GM12878 (cell line): ENCODE results near the gene SHISA6. TPM values are rescaled to one million over a fixed set of nuclear protein-coding genes. Genes with fewer than 3 reads are reported as not detected.

Experiments
- ATAC-seq: fragments of 200-7000 bp; cut with Tn5 transposase; 3 replicates; pipeline ENCODE4 v1.9.1; 2020; ENCODE audit warnings: mild to moderate bottlenecking, moderate library complexity
- BruUV-seq: library from RNA; stranded (reverse); fragments of 400-500 nt; replicated peaks from 2 replicates; lab custom pipeline; 2021; lab: Mats Ljungman, UMichigan
- CTCF ChIA-PET: fragments of 300-600 bp; sonication (Branson Sonifier 250); formaldehyde crosslinking; extraction: SDS; loops from one replicate; lab custom pipeline; 2021; ENCODE audit warnings: inconsistent platforms; lab: Yijun Ruan, JAX
- POLR2A ChIA-PET: fragments of 350-600 bp; formaldehyde crosslinking; extraction: SDS; loops from one replicate; lab custom pipeline; 2021; ENCODE audit warnings: inconsistent platforms; lab: Charles Lee
- RAD21 ChIA-PET: fragments of 300-600 bp; sonication (Branson Sonifier 250); formaldehyde crosslinking; loops from one replicate; lab custom pipeline; 2023; ENCODE audit warnings: antibody characterized with exemption; ENCODE audit not compliant: unreplicated experiment; lab: Charles Lee
- SMC1A ChIA-PET: fragments of 300-600 bp; sonication (Branson Sonifier 250); formaldehyde crosslinking; loops from one replicate; lab custom pipeline; 2023; ENCODE audit not compliant: unreplicated experiment, uncharacterized antibody; lab: Charles Lee
- DNase-seq: peaks from one replicate; pipeline ENCODE4 v3.0.0-alpha.2; 2011; ENCODE audit warnings: low read depth, low spot score
- FAIRE-seq: peaks from 3 replicates; lab custom pipeline; 2011; peaks lifted over from hg19 to GRCh38; lab: Jason Lieb, UNC
- H2AFZ ChIP-seq: 2 replicates; pipeline ENCODE4 v1.6.0; 2011; ENCODE audit warnings: low read depth, low read length, control low read depth; ENCODE audit not compliant: control insufficient read depth
- H3K27ac ChIP-seq: 2 replicates; pipeline ENCODE4 v1.5.1; 2011; ENCODE audit warnings: control low read depth; ENCODE audit not compliant: control insufficient read depth, insufficient read depth
- H3K27me3 ChIP-seq, 2 experiments: replicated peaks in 1 of 2; 2 replicates each; pipeline versions ENCODE4 v1.6.0 to v1.6.1; 2011; ENCODE audit warnings: low read length in 1 of 2; ENCODE audit not compliant: control insufficient read depth in 2 of 2, insufficient read depth in 2 of 2
- H3K36me3 ChIP-seq, 2 experiments: 2 replicates each; pipeline ENCODE4 v1.5.1; 2011; ENCODE audit warnings: low read length in 1 of 2; ENCODE audit not compliant: control insufficient read depth in 2 of 2, insufficient read depth in 2 of 2
- H3K4me1 ChIP-seq: 2 replicates; pipeline ENCODE4 v1.6.1; 2011; ENCODE audit warnings: mild to moderate bottlenecking, low read length, moderate library complexity, mixed read lengths; ENCODE audit not compliant: control insufficient read depth, insufficient read depth
- H3K4me2 ChIP-seq: 2 replicates; pipeline ENCODE4 v1.6.0; 2011; ENCODE audit warnings: control low read depth; ENCODE audit not compliant: control insufficient read depth, insufficient read depth
- H3K4me3 ChIP-seq: fragments of 200-600 bp; sonication (generic); 2 replicates; pipeline ENCODE4 v1.5.1; 2016
- H3K79me2 ChIP-seq: 2 replicates; pipeline ENCODE4 v1.6.0; 2011; ENCODE audit warnings: low read length; ENCODE audit not compliant: control insufficient read depth, insufficient read depth
- H3K9ac ChIP-seq: 2 replicates; pipeline ENCODE4 v1.8.0; 2011; ENCODE audit warnings: low read length, control low read depth, mixed read lengths; ENCODE audit not compliant: control insufficient read depth, insufficient read depth
- H3K9me3 ChIP-seq: replicated peaks from 3 replicates; pipeline ENCODE4 v1.5.1; 2011; ENCODE audit warnings: mild to moderate bottlenecking, low read length; ENCODE audit not compliant: control insufficient read depth, insufficient read depth
- H4K20me1 ChIP-seq: 2 replicates; pipeline ENCODE4 v1.6.0; 2011; ENCODE audit not compliant: control insufficient read depth, insufficient read depth
- ATF7 ChIP-seq: fragments of 450-650 bp; IDR thresholded peaks from 2 replicates; pipeline ENCODE4 v1.6.1; 2016; ENCODE audit warnings: low read depth, mild to moderate bottlenecking
- CBX3 ChIP-seq: fragments of 200-600 bp; sonication (generic); IDR thresholded peaks from 2 replicates; pipeline ENCODE4 v1.6.1; 2016; ENCODE audit warnings: low read depth, borderline replicate concordance
- E2F4 ChIP-seq: IDR thresholded peaks from 2 replicates; pipeline ENCODE4 v1.6.1; 2012; ENCODE audit warnings: low read depth, low read length, improper control_type of control experiment
- EED ChIP-seq: sonication (generic); IDR thresholded peaks from 2 replicates; pipeline ENCODE4 v1.6.1; 2016; ENCODE audit warnings: antibody characterized with exemption, low read depth
- JUNB ChIP-seq: IDR thresholded peaks from 2 replicates; pipeline ENCODE4 v1.6.1; 2016; ENCODE audit warnings: antibody characterized with exemption, mild to moderate bottlenecking
- MXI1 ChIP-seq: fragments of 150-350 bp; IDR thresholded peaks from 2 replicates; pipeline ENCODE4 v1.6.1; 2011; ENCODE audit warnings: low read depth, mild to moderate bottlenecking, inconsistent platforms, low read length, improper control_type of control experiment
- NFXL1 ChIP-seq: fragments of 450-650 bp; IDR thresholded peaks from 2 replicates; pipeline ENCODE4 v1.6.1; 2017; ENCODE audit warnings: antibody characterized with exemption, mild to moderate bottlenecking, borderline replicate concordance
- SIN3A ChIP-seq: IDR thresholded peaks from 2 replicates; pipeline ENCODE4 v1.6.1; 2012; ENCODE audit warnings: low read depth, low read length, improper control_type of control experiment
- SMAD1 ChIP-seq: fragments of 450-650 bp; IDR thresholded peaks from 2 replicates; pipeline ENCODE4 v1.6.1; 2018; ENCODE audit warnings: mild to moderate bottlenecking, low read depth; ENCODE audit not compliant: partially characterized antibody
- SREBF2 ChIP-seq: IDR thresholded peaks from 2 replicates; pipeline ENCODE4 v1.6.1; 2012; ENCODE audit warnings: mild to moderate bottlenecking, low read length
- WRNIP1 ChIP-seq: IDR thresholded peaks from 2 replicates; pipeline ENCODE4 v1.6.1; 2011; ENCODE audit warnings: low read depth, low read length, improper control_type of control experiment, borderline replicate concordance
- YBX1 ChIP-seq: fragments of 450-650 bp; IDR thresholded peaks from 2 replicates; pipeline ENCODE4 v1.6.1; 2016; ENCODE audit warnings: antibody characterized with exemption
- YY1 ChIP-seq: IDR thresholded peaks from 2 replicates; pipeline ENCODE4 v1.6.1; 2011; ENCODE audit warnings: low read depth, mild to moderate bottlenecking, low read length
- ZBED1 ChIP-seq: IDR thresholded peaks from 2 replicates; pipeline ENCODE4 v1.6.1; 2016; ENCODE audit warnings: borderline replicate concordance
- ZBTB33 ChIP-seq: fragments of 450-650 bp; IDR thresholded peaks from 2 replicates; pipeline ENCODE4 v1.6.1; 2017; ENCODE audit warnings: mild to moderate bottlenecking
- ZBTB4 ChIP-seq: fragments of 450-650 bp; formaldehyde crosslinking; IDR thresholded peaks from 2 replicates; pipeline ENCODE4 v1.4.0; 2022; ENCODE audit warnings: mild to moderate bottlenecking, moderate library complexity
- ZNF207 ChIP-seq: fragments of 450-650 bp; IDR thresholded peaks from 2 replicates; pipeline ENCODE4 v1.6.1; 2014; ENCODE audit warnings: antibody characterized with exemption, mild to moderate bottlenecking, borderline replicate concordance
- ZNF274 ChIP-seq: IDR thresholded peaks from one replicate; pipeline ENCODE4 v1.8.0; 2011; ENCODE audit not compliant: insufficient read length, insufficient read depth
- WGBS: methylation state at CpG from one replicate; pipeline ENCODE4 v1.1.6; 2016; ENCODE audit warnings: low lambda C conversion rate; ENCODE audit not compliant: insufficient replicate concordance, insufficient coverage; ENCODE audit errors: missing lambda C conversion rate; 5-methylcytosine and 5-hydroxymethylcytosine counted together
- in situ Hi-C: fragments of 300-500 bp; cut with MboI; formaldehyde crosslinking; loops from 9 replicates; pipeline ENCODE4 v1.14.3; 2018; ENCODE audit warnings: mixed read lengths
- intact Hi-C: fragments of 100-400 bp; cut with micrococcal nuclease; formaldehyde crosslinking; loops from one replicate; pipeline ENCODE4 v1.14.2; 2022; ENCODE audit not compliant: unreplicated experiment
- polyA plus RNA-seq, 11 experiments: library from polyadenylated mRNA; depleted of rRNA in 4 of 11; unstranded in 6 of 11; stranded (reverse) in 5 of 11; fragments of >200 nt; fragmentation: Nextera tagmentation in 4 of 11; fragmentation: Illumina TruSeq in 1 of 11; extraction: Ambion mirVana in 4 of 11; extraction: Trizol in 1 of 11; gene quantifications; 1 replicate in 1 of 11; 2 replicates in 10 of 11; pipeline versions ENCODE4 v1.2.1 to v1.2.3, GENCODE V29; 2011 to 2016; ENCODE audit warnings: inconsistent platforms in 2 of 11, missing spikeins in 2 of 11, low read depth in 1 of 11
- total RNA-seq, 4 experiments: library from RNA; depleted of rRNA in 3 of 4; stranded (reverse); fragments of >200 nt in 3 of 4; fragmentation: Illumina TruSeq in 1 of 4; extraction: Trizol in 1 of 4; gene quantifications; 2 replicates each; pipeline versions ENCODE4 v1.2.1 to v1.2.3, GENCODE V29; 2013 to 2021

The SHISA6 gene
- total and polyA plus RNA-seq, 10 of the 15 experiments (the other 5 are each of a cell fraction or from before 2014, with no cell fraction given) = not detected

- no peak for TF ChIP-seq ZBTB33
- TF ChIP-seq SMAD1 = no peak
- TF ChIP-seq YY1 = no peak
- no peak for TF ChIP-seq E2F4
Observed at GRCh38 chr17:11547853-11548252, 306.8 kb downstream of the SHISA6 start (continued).

- POLR2A ChIA-PET = no interaction called here
- in situ Hi-C loops = no loop called here
- no peak for TF ChIP-seq NFXL1
- TF ChIP-seq ATF7 = no peak
- no peak for TF ChIP-seq ZNF274
- no peak for TF ChIP-seq EED
- TF ChIP-seq WRNIP1 = no peak
- TF ChIP-seq JUNB = no peak
- TF ChIP-seq YBX1 = no peak
- TF ChIP-seq SIN3A = no peak
- TF ChIP-seq SREBF2 = no peak
- TF ChIP-seq ZBED1 = no peak
- TF ChIP-seq CBX3 = no peak
- TF ChIP-seq ZNF207 = no peak
- TF ChIP-seq MXI1 = no peak
- no peak for TF ChIP-seq ZBTB4 (CRISPR knock-in tag)
Observed at GRCh38 chr17:11548398-11548797, 307.4 kb downstream of the SHISA6 start.

More at GRCh38 chr17:11548398-11548797, 307.4 kb downstream of the SHISA6 start:
- Histone ChIP-seq H3K4me1 (no peaks in the 10 kb centered on the region), H3K27ac (no peak overlapping the region), H2AFZ (no peak overlapping the region), H3K4me2 (no peak overlapping the region), H3K9me3 (no peaks in the 10 kb centered on the region), H3K4me3 (no peak overlapping the region), H4K20me1 (no peaks in the 10 kb centered on the region), H3K36me3 (no peaks in the 10 kb centered on the region), H3K9ac (no peak overlapping the region), H3K27me3 (no peaks in the 10 kb centered on the region), H3K79me2 (no peaks in the 10 kb centered on the region)
- ChIA-PET SMC1A (no interaction called here), RAD21 (no interaction called here), CTCF (no interaction called here)
- no peak for FAIRE-seq
- ATAC-seq = no peak
- 23% methylated on average over 2 of the region's 2 CpGs for WGBS
- intact Hi-C loops = no loop called here
- no peak for DNase-seq
- BruUV-seq = no TSS peak
